Breast epithelium (tissue), 3 donors: ENCODE data around the gene KCNIP1.

Experiments
- CTCF ChIP-seq, 3 donors: fragments of 450-650 bp; IDR thresholded peaks; one replicate each; pipeline ENCODE4 v1.5.1; 2016 to 2017; ENCODE audit warnings: antibody characterized with exemption in 3 of 3, mild to moderate bottlenecking in 3 of 3, moderate library complexity in 3 of 3
- POLR2A ChIP-seq: fragments of 450-650 bp; IDR thresholded peaks from one replicate; pipeline ENCODE4 v1.6.1; 2016; ENCODE audit warnings: antibody characterized with exemption, mild to moderate bottlenecking, moderate library complexity

GRCh38 chr5:170745481-170746071 is 241.8 kb downstream of the KCNIP1 start:
- TF ChIP-seq CTCF (IDR thresholded peaks at IDR 0.05) (no peak), POLR2A (no peak)
